Esophagus mucosa (tissue), 1 donor: Measurements from ENCODE around the gene KCNJ5. TPM values are rescaled to one million over a fixed set of nuclear protein-coding genes. Genes with fewer than 3 reads are reported as not detected.

ENCODE experiments used
- ATAC-seq: fragments of 200-7000 bp; cut with Tn5 transposase; one replicate; pipeline ENCODE4 v1.9.1; 2020
- total RNA-seq: library from RNA; stranded (reverse); gene quantifications from one replicate; pipeline ENCODE4 v1.2.4, GENCODE V29; 2023
- donor health status: DM: yes; HTN: yes; CAD: no.

Gene KCNJ5
- total RNA-seq, 1 donor from 2014 or later = 0.08 TPM

GRCh38 chr11:128896356-128896755, 5.2 kb downstream of the KCNJ5 start:
- no peak for ATAC-seq

- ATAC-seq = no peak
Measured at GRCh38 chr11:128897826-128898225, 6.7 kb downstream of the KCNJ5 start.

DNA sequence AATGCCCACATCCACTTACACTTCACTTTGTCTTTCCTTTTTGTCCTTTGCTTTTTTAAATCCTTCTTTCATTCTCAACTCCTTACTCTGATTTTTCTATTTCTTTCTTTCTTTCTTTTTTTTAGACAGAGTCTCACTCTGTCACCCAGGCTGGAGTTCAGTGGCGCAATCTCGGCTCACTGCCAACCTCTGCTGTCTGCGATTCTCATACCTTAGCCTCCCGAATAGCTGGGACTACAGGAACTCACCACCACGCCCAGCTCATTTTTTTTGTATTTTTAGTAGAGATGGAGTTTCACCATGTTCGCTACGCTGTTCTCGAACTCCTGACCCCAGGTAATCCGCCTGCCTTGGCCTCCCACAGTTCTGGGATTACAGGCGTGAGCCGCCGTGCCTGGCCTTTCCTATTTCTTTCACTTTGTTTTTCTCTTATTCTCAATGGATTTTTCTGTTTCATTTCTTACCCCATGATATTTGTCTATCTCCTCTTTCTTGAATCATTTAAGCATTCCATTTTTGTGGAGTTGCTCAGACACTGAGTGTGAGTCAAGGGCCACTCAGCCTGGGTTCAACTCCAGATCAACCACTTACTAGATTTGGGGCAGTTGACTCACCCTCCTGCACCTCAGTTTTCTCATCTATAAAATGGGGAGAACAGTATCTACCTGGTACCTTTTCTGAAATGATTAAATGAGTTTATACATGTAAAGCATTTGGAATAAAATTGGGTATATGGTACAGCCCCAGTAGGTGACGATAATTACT, 7.6 kb downstream of the KCNJ5 start:
- peak; percentile 48 for ATAC-seq

DNA sequence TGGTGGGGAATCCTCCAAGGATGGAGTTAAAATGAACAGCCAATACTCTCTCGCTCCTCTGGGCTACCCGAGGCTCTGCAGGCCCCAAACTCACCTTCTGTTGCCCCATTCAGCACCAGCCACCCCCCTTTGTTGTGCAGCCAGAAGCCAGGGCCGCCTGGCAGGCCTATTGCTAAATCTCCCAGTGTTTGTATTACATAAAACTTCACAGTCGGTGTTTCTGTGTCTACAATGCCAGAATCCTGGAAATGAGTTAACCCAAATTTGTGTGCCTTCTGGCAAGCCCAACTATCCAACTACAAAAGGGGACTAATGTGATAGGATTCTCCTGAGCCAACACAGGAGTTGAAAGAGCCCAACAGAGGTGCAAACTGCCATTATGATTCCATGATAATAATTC, 9.3 kb downstream of the KCNJ5 start:
- ATAC-seq = no peak

GRCh38 chr11:128901653-128902514, 10.7 kb downstream of the KCNJ5 start:
- no peak for ATAC-seq

DNA sequence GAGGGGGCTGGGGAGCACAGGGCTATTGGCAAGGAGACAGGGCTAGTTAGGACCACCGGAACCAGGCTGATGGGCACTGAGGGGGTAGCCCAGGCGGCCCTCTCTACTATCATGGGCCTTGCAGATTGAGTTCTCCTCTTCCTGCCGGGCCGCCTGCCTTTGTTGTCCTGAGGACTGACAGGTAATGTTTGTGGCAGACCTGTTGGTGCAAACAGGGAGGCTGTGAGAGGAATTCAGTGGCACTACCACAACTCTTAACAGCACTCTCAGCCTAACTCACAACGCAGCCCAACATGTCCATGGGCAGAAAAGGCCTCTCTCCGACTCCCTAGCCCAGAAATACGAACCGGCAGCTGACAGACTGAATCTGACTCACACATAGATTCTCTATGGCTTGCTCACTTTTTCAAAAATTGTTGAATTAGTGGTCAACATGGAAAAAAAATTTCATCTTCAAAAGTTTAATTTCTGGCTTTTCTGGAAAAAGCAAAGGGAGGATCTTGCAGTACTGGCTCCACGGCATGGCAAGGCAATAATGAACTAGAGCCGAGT, 11.4 kb downstream of the KCNJ5 start:
- no peak for ATAC-seq

DNA sequence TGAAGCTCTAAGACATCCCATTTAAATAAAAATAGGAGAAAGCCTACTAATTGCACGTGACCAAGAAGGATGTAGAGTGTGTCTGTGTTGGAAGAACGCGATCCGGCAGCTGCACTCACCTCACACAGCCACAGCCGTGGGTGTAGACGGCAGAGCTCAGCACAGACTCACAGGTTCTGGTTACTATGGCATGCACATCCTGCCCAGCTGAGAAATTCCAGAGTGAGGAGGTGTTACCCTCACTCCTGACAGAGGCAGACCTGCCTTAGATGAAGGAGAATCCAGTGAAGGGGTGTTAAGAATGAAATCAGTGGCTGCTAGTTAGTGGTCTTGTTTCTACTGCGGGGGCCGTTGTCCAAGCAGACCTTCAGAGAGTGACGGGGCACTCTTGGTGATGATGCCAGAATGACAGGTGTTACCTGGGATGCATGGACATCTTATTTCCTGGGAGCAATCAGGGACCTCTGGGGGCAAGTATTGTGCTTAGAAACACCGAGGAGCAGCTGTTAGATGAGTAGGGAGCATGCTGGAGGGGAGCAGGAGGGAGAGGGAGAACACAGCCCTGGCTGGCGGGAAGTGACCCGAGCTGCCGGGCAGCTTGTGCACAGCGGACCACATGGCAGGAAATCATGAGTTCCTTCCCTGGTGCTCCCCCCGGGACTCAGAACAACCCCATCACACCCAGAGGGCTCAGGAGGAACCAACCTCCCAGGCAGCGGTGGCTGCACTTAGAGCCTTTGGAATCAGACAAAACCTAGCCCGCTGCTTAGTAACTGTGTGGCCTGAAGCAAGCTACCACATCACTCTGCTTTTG, 12.3 kb downstream of the KCNJ5 start:
- no peak for ATAC-seq

GRCh38 chr11:128904303-128904655, 13.1 kb downstream of the KCNJ5 start:
- no peak for ATAC-seq

- ATAC-seq = peak; percentile 25
Measured at GRCh38 chr11:128904656-128905344, 13.6 kb downstream of the KCNJ5 start.

DNA sequence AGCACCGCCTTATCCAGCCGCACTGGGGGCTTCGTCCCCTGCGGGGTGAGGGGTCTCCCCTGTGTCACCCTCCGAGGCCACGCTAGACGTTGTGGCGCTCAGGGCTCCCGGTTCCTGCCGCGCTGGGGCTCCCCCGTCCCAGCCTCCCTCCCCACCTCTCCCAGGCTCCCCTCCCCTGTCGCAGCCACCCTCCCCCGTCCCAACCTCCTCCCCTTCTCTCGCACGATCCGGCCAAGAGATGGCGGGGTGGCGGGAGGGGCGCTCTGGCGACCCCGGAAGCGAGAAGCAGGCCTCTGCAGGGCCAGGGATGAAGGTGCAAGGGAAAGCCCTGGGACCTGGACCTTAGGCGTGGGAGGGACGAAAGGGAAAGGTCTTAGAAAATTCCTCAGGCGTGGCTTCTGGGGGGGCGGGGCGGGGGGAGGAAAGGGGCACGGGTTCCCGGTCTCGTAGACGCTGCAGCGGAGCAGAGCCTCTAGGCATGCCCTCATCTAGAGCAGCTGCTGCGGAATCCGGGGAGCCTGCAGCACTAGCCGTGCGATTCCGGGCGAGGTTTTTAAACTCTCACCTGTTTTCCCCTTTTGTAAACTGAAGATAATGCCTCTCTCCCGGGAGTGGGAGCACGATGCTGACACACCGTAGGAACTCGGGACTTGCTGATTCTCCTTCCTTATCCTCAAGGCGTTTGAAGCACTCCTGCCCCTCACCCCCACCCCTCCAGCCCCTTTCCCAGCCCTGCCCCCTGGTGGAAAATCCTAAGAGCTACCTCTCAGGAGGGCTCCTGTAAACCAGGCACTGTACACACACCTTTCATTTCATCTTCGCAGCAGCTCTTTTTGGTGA, 14.4 kb downstream of the KCNJ5 start:
- ATAC-seq = peak; percentile 60

- no peak for ATAC-seq
Measured at GRCh38 chr11:128906185-128907050, 15.3 kb downstream of the KCNJ5 start.

GRCh38 chr11:128907585-128907984, 16.4 kb downstream of the KCNJ5 start:
- ATAC-seq = no peak

DNA sequence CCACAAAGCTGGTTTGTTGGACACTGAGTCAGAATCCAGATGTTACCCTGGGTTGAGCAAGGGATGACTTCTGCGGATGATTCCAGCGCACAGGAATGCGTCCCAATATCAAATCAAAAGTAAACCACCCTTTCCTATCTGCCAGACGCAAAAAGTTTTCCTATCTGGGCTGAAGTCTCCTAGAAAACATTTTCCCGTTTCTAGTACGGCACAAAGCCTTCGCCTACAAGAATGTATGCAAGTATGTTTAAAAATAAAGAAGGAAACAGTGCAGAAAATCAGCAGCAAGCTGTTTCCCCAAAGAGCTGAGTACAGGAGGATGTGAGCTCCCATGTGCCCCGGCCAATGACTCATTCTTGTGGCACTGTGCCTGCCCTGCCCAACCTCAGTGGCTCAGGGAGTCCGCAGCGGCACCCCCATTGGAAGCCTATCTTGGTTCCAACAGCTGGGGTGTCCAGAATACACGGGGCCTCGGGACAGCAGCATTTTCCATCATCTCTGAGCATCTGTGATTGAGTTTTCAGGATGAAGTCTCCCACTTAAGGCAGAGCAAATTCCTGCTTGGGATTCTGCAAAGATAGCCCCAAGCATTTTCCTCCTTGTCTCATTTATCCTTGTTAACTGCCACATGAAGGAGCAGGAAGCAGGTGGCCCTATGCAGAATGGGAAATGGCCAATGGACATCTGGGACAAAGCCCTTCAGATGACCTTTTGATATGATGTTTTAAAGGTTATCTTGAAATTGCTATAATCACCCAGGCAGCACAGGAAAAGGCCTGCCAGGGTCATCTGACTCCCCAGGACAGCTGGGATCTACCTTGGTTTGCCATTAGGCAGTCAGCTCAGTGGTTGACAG, 17.5 kb downstream of the KCNJ5 start:
- peak; percentile 78 for ATAC-seq

DNA sequence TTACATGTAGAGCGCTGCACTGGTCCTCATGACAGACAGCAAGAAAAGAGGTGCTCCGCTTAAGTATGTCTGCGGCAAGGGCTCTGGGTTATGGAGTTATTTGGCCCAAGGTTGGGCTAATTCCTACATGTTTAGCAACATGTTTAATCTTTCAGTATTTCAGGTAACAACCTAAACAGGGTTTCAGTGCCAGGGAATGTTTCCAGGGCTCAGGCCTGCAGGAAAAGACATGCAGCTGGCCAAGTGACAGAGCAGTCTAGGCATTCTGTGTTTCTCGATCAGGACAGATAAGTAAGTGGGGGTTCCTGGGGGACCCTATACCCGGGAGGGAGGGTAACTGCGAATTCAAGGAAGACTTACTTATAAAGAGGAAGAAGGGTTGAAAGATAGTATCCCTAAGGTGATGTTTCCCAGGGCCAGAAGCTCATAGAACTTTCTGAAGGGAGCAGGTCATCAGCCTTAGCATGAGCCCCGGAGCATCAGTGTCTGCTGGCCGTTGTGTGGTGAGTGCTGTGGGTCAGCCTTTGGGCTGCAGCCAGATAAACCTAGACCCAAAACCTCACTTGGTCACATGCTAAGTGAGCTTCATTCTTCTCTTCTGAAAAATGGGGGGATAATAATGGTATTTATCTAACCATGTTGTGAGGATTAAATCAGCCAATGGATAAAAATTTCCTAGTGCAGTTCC, 18.4 kb downstream of the KCNJ5 start:
- ATAC-seq = peak; percentile 53

GRCh38 chr11:128910576-128910975, 19.4 kb downstream of the KCNJ5 start:
- no peak for ATAC-seq

DNA sequence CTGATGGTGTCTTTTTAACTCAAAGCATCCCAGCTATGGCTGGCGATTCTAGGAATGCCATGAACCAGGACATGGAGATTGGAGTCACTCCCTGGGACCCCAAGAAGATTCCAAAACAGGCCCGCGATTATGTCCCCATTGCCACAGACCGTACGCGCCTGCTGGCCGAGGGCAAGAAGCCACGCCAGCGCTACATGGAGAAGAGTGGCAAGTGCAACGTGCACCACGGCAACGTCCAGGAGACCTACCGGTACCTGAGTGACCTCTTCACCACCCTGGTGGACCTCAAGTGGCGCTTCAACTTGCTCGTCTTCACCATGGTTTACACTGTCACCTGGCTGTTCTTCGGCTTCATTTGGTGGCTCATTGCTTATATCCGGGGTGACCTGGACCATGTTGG, 20.1 kb downstream of the KCNJ5 start:
- ATAC-seq = no peak

- ATAC-seq = no peak
Measured at GRCh38 chr11:128911701-128912100, 20.5 kb downstream of the KCNJ5 start.

GRCh38 chr11:128913806-128914205, 22.6 kb downstream of the KCNJ5 start:
- ATAC-seq = no peak
